Femur (tissue), 1 donor: ENCODE data around the gene SLC13A1.
"Not testable (repeated sequence)": the region's sequence is repeated elsewhere in the genome, so short reads cannot be mapped to it uniquely, and the experiment has no call there.

Experiments
- DNase-seq: peaks from one replicate; pipeline ENCODE4 v3.0.0-alpha.2; 2017

The SLC13A1 gene

DNA sequence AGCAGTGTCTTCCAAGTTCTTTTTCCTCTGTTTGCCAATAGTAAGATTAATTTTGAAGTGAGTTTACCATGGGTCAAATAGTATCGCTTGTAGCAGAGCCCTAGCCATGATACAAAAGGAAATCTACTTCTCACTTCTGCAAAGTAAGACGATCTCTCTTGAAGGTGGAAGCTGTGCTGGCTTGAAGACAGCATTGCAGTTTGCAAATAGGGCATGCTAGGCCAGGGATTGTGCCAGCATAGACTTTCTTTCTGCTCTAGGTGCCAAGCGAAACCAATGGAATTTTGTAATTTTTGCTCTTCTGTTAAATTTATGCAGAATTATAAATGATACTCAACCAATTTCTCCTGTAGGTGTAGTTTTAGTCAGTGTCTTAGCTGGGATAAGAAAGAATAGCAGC lies 74.5 kb downstream of the SLC13A1 start:
- DNase-seq = no peak

DNA sequence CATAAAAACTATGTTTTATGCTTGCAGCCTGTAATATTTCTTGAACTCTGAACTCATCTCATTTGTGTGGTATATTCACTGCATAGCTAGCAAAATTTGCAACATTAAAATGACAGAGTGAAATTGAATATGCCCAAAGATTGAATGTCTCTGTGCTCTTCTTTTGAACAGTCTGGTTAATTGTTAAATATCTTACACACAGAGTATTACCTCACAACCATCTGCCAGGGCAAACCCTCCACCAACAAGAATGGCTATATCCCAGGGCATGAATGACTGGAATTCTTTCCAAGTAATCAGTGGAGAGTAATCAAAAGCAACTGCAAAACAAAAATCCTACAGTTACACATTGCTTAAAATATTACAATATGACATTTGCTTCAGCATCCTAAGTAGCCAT lies 76.9 kb downstream of the SLC13A1 start:
- DNase-seq = no peak

DNA sequence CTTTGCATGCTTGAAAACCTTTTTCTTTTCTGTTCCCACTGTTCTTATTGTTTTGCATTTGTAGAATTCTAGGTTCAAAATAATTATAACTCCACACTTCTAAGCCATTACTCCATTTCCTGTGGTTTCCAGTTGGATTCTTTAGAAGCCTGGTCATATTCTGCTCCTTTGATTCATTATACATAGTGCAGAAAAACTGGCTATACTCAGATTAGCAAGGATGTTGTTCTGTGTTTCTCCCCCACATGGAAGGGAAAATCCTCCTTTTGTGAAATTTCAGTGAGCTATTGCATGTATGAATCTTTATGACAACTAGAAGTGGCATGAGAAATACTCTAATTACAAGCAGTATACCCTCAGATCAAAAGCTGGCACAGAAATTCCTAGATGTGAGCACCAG lies 79.5 kb downstream of the SLC13A1 start:
- DNase-seq = no peak

DNA sequence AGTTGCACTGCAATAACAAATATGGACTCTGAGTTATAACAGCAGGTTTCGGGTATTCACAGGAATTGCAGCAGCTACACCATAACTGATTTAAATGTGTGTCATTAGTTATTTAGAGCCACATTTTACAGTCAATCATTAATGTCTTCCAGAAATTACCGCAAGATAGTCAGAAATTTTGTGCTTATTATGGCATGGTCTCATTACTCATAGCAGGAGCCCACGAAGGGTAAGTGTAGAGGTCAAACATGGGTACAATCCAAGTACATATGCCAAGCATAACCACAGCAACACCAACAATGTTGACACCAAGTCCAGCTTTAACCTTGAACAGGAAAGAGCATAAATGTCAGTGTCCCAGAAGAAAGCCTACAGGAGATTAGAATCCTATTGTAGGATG lies 84.4 kb downstream of the SLC13A1 start:
- DNase-seq = no peak

DNA sequence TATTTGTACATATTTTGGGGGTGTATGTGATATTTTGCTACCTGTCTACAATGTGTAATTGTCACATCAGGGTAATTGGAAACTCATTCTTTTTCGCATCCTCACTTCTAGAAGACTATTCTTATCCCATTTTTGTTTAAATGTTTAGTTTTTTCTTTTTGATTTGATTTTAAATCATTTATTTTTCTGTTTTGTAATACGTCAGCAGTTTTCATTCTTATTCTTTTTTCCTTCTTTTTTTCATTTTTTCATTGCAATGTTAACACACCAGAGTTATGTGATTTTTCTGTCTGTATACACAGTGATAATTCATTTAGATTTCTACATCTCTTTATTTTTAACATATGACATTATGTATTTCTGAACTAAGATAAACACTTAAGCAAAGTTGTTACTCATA lies 85.5 kb downstream of the SLC13A1 start:
- DNase-seq = no peak

DNA sequence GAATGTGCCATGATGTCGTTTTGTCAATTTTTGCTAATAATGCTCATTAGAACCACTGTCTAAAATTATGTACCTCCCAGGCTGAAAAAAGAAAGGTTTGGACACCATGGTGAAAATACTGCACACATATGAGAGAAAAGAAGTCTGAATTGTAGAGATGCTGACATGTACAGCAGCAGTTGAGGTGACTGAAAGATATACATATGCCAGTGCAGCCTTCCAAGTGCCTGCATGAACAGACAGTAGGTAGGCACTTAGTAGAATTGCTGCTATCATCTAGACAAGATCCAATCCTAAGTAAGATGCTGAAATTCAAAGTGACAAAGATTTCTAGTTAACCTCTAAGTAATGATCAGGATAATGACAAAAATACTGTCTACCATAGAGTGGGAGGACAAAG lies 86.9 kb downstream of the SLC13A1 start:
- DNase-seq = no peak

DNA sequence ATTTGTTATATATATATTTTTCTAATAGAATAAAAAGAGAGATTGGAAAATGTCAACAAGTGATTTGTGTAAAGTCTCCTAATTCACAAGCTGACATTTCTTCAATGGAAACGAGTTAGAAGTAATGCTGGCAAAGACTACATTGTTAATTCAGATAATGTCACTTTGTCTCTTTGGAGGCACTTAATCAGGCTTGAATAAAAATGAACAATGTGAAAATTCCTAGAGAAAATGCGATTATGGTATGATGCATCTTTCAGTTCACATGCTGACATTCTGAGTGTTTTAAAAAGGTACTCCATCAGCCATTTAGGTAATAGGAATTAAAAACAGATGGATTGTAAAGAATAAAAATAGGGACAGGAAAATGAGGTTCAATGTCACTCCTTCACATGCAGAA lies 100.1 kb downstream of the SLC13A1 start:
- no peak for DNase-seq

DNA sequence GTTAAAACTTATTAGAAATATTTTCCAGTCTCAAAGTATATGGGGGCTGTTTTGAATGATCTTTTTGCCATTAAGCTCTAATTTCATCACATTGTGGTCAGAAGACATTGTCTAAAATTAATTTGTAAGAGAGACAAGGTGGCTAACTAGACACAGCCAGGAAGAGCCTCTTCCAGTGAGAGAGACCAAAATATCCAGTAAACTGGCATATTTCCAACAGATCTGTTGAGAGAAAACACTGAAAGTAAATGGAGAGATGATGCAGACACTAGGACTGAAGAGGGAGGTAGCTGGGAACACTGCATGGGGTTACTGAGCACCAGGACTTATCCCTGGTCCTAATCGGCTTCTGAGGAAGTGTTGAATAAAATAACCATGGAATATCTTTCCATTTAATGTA lies 102.8 kb downstream of the SLC13A1 start:
- no peak for DNase-seq

DNA sequence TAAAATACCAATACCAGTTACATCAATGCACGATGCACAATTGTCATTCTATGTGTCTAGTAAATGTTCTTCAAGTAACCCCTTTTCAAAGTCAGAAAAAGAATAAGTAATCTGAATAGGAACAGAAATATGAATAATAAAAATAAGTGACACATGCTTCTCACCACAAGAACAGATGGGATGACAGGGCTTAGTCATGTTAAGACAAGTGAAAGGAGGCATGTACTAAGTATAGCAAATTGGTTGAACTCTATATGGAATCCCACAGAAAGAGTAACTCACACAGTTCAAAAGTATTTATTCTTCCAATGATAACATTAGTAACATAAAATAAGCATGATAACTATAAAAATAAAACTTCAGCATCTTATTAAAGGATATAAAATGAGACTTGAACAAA lies 103.3 kb downstream of the SLC13A1 start:
- DNase-seq = no peak

DNA sequence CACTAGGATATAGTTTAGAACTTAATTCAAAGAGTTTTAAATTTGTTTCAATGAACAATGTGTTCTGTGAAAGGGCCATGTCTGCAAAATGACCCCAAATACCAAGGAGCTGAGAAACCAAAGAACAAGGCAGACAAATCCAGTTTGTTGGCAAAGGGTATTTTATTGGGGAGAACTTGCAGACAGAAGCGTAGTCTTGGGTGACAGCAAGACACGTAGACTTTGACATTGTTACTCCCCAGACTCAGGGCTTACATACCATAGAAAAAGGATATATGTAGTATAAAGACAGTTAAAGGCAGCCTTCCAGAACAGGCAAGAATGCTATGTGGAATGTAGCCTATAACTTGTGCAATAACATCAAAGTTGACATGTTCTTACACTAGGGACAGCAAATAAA lies 109.3 kb downstream of the SLC13A1 start:
- DNase-seq = no peak

DNA sequence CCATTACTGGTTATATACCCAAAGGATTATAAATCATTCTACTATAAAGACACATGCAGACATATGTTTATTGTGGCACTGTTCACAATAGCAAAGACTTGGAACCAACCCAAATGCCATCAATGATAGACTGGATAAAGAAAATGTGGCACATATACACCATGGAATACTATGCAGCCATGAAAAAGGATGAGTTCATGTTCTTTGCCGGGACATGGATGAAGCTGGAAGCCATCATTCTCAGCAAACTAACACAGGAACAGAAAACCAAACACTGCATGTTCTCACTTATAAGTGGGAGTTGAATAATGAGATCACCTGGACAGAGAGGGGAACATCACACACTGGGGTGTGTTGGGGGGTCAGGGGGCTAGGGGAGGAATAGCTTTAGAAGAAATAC lies 112.9 kb downstream of the SLC13A1 start:
- DNase-seq = not testable (repeated sequence)

DNA sequence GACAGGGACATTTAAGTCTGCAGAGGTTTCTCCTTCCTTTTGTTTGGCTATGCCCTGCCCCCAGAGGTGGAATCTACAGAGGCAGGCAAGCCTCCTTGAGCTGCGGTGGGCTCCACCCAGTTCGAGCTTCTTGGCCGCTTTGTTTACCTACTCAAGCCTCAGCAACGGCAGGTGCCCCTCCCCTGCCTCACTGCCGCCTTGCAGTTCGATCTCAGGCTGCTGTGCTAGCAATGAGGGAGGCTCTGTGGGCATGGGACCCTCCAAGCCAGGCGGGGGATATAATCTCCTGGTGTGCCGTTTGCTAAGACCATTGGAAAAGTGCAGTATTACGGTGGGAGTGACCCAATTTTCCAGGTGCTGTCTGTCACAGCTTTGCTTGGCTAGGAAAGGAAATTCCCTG lies 114.9 kb downstream of the SLC13A1 start:
- not testable (repeated sequence) for DNase-seq

DNA sequence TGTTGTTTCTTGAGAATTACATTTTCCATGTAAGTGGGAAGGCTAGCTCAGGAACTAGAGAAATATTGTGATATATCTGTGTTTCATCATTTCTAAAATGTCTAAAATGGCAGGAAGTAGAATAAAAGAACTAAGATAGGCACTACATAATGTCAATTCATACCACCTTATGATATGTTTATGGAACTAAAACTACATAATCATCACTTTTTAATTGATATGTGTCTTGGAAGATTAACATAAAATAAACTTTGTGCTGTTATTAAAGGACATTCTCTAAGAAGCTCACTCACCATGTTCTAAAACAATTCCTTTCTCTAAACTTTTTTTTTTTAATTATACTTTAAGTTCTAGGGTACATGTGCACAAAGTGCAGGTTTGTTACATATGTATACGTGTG lies 120.7 kb downstream of the SLC13A1 start:
- no peak for DNase-seq

DNA sequence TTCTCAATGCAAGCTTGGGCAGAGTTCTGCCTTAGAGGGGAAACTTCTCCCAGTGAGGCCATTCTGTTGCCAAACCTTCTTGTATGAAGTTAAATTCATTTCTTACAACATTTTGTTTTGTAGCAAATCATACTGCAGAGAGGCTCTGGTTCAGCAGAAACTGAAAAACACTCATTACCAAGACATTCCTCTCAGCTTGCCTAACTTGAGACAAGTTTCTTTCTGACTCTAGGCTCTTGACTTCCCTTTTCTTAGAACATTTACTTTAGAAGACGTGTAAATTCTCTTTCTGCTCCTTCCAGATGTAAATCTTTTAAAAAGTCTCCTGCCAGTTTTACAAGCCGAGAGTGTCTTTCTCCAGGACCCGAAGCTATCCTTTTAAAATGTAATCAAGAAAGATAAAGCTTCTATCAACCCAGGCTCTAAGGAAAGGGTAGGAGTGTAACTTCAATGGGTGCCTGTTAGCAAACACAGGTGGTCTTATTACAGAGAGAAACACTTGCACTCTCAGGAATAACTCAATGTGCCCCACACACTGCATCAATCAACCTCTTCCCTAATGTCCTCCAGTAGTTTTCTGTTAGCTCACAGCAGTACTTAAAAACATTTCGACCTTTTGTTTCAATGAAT lies 123.8 kb downstream of the SLC13A1 start:
- no peak for DNase-seq

DNA sequence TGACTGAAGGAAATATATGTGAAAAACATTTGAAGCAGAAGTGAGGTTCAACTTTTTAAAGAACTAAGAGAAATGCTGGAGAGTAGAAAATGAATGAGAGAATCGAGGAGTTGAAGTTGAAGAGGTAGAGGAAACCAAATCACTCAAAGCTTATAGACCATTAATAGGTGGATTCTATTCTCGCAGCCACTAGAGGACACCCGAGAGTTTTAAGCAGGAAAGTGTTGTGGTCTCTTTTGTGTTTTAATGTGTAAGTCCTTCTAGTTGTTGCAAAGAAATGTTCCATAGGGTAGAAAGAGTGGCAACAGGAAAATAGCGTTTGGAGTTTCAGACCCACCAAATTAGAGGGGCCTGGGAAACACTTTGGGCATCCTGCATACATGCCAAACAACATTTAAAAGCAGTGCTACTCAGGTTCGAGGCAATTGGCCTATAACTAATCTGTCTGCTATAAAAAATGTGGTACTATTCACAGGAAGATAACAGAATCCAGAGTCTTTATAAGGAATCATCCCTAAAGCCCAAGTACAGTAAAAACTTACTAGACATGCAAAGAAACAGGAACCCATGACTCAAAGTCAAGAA lies 129.0 kb downstream of the SLC13A1 start:
- no peak for DNase-seq

DNA sequence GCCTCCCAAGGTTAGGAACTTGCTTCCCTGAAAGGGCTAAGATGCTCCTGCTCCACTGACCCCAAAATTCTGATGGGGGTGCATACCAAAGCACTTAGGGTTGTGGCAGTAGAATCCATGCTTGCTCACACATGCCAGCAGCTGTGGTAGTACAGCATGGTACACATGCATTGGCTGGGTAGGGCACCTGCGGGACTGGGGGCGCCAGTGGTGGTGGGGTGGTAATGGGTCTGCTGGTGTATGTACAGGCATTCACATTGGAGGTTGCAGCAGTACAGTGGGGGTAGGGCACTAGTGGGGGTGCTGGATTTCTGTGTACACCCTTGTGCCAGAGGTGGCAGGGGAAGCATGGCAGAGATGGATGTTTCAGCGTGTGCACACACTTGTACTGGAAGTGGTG lies 132.0 kb downstream of the SLC13A1 start:
- no peak for DNase-seq
